Inferior parietal cortex (tissue), 1 donor: Measurements from ENCODE around the gene DNMT3A.
"Not testable (repeated sequence)": the region's sequence is repeated elsewhere in the genome, so short reads cannot be mapped to it uniquely, and the experiment has no call there.

ENCODE experiments used
- DNase-seq: peaks from one replicate; pipeline ENCODE4 v3.0.0-alpha.2; 2016; ENCODE audit errors: extremely low spot score

Gene DNMT3A

GRCh38 chr2:25237764-25238163 is 104.0 kb downstream of the DNMT3A start:
- DNase-seq: no peak

GRCh38 chr2:25236736-25237135 is 105.0 kb downstream of the DNMT3A start:
- no peak for DNase-seq

GRCh38 chr2:25234738-25235137 is 107.0 kb downstream of the DNMT3A start:
- no peak for DNase-seq

GRCh38 chr2:25233916-25234605 is 107.7 kb downstream of the DNMT3A start:
- DNase-seq: no peak

GRCh38 chr2:25232248-25232825 is 109.4 kb downstream of the DNMT3A start:
- DNase-seq: no peak

GRCh38 chr2:25230948-25231311 is 110.8 kb downstream of the DNMT3A start:
- DNase-seq: no peak

DNA sequence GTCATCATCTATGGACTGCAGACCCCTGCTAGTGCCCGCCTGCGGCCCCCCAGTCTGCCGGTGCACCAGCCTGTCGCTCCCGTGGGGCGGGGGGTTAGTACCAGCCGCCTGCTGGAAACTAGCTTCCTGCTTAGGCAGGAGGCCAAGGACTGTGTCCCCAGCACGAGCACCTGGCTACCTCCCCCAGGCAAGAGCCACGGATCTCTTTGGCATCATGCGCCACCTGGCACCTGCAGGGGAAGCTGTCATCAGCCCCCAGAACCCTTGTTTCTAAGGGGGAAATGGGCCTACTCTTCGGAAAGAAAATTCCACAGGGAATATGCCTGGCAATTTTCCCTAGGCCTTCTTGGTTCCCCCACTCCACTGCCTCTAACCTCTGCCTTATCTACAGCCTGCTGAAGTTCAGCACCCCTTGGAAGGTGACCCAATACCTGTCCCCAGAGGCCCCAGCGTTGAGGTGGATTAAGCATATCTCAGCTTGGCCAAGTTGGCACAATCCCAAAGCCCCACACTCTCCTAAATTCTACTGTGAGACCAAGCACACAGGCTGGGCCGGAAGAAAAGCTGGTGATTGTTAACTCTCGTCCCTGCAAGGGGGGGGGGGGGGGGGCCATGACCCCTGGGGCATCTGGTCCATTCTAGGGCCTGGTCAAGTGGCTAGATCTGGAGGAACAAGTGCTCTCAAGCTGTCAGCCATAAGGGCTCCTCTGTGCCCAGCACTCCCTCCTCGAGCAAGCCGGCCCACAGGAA is 111.4 kb downstream of the DNMT3A start:
- DNase-seq: no peak

DNA sequence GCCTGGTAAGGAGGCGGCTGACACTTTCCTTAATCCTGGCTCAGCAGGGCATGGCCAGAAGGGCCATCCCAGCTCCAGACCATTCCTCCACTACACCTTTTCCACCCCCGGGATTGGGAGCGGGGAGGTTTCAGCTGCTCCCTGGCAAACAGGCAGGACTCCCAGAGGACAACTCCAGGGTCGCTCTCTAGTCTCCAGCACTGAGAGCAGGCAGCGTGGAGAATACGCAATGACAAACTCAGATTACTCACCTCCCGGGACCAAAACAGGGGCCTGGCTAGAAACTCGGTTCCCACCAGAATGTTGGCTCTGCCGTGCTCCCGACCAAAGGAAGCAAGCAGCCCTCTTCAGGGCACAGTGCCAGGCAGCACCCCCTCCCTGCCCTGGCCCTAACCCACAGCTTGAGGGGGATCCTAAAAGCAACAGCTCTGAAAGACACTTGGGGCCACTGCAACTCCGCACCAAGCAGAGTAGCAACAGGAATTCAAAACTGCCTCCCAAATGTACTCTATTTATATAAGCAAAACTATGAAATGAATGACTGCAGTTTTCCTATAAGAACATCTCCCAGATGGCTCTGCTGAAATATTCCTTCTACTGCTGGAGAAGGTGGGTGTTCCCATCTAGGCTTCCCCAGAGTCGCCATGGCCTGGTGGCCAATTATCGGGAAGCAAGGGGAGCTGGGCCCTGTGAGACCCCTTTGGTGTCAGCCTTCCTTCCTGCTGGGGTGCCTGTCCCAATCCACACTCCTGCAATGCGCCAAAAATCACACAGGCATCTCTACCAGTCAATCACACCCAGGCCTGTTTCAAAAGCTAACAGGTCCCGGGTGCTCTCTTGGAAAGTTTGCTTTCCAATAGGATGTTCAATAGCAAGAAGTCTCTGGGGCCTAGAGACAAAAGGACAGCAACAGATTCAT is 112.2 kb downstream of the DNMT3A start:
- DNase-seq: no peak

- peak; percentile 82 for DNase-seq
Observed at GRCh38 chr2:25228848-25229278, 112.9 kb downstream of the DNMT3A start.

DNA sequence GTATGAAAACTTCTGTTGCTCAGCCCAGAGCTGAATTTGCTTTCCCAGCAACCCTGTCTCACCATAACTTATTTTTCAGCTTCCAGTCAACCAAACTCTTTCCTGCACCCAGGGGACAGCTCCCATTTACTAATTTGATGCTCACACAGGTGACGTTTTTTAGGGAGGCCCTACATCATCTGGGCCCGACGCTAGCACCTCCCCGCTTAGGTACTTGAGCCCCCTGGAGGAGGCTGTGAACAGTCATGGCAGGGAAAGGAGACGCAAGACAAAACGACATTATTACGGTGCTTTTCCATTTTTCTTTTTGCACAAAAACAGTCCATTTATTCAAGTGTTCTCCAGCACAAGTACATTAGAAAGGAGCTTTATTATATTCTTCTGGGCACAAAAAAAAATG is 114.1 kb downstream of the DNMT3A start:
- no peak for DNase-seq

DNA sequence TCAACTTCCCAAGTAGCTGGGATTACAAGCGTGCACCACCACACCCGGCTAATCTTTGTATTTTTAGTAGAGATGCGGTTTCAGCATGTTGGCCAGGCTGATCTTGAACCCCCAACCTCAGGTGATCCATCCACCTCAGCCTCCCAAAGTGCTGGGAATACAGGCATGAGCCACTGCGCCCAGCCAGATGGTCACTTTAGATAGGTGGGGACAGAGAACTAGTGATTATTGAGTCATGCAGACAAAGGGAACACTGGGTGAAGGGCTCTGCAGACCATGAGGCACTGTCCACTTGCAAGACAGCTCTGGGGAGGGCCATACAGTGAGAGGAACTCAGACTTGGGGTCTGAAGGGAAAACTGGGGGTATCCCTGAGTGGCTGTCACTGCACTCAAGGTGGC is 114.9 kb downstream of the DNMT3A start:
- DNase-seq: no peak

GRCh38 chr2:25222477-25223121 is 119.1 kb downstream of the DNMT3A start:
- no peak for DNase-seq

DNA sequence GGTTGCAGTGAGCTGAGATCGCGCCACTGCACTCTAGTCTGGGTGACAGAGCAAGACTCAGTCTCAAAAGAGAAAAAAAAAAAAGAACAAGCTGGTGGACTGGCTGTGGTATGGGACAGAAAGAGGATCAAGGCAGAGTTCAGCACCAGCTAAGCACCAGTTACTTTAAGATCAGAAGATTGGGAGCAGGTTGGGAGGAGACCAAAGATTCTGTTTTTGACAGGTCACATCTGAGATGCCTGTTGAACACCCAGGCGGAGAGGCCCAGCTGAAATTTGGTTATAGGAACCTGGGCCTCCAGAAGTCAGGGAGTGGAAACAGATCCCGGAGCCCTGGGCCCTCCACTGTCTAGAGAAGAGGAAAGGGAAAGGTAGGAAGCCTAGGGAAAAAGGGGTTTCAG is 120.1 kb downstream of the DNMT3A start:
- DNase-seq: no peak

DNA sequence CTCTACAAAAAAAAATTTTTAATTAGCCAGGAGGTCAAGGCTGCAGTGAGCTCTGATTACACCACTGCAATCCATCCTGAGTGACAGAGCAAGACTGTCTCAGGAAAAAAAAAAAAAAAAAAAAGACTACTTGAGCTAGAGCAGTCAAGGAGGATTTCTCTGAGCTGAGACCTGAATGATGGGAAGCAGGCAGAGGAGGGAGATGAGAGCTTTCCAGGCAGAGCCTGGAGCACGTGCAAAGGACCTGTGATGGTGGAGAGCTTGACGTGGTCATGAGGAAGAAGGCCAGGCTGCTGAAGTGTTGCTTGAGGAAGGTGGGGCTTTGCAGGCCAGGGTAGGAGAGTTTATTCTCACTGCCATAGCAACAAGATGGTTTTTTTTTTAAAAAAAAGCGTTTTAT is 121.4 kb downstream of the DNMT3A start:
- no peak for DNase-seq

DNA sequence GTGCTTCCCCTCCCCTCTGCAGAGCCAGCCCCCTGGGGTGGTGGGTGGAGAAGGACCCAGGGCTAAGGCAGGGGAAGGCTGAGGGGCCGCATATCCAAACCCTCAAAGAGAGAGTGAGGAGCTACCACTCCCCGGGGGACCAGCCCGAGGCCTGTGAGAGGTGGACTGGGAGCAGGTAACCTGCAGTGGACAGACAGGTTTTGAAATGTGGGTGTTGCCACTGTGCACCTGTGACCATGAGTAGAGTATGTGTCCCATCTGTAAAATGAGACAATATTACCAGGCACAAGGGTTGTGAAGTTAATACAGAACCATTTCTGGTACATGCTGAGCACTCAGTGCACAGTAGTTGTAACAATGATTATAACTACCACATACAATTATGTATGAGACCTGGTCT is 122.1 kb downstream of the DNMT3A start:
- DNase-seq: no peak

- DNase-seq: no peak
Observed at GRCh38 chr2:25218100-25218499, 123.6 kb downstream of the DNMT3A start.

GRCh38 chr2:25215948-25216679 is 125.6 kb downstream of the DNMT3A start:
- DNase-seq: no peak

- no peak for DNase-seq
Observed at GRCh38 chr2:25215232-25215631, 126.5 kb downstream of the DNMT3A start.

DNA sequence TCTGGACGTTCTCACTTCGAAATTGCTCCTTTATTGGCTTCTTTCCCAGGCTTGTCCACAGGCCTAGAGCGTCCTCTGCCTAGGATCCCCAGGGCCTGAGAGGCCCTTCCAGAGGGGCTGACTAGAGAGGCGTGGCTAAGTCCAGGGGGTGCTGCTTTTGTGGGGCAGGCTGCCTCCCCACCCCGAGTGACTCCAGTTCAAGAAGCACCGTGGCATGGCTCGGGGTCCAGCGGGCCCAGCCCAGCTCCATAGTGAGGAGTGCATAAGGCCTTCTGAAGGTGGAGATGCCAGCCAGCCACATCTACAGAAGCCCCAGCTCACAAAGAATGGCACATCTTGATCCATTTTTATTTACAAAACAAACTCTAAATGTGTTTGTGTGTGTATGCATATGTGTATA is 128.5 kb downstream of the DNMT3A start:
- no peak for DNase-seq

- DNase-seq: not testable (repeated sequence)
Observed at GRCh38 chr2:25210923-25211322, 130.8 kb downstream of the DNMT3A start.

- no peak for DNase-seq
Observed at GRCh38 chr2:25207078-25207545, 134.6 kb downstream of the DNMT3A start.
